IMR-90 (cell line): ENCODE measurements around the gene MADD. TPM values are rescaled to one million over a fixed set of nuclear protein-coding genes. Genes with fewer than 3 reads are reported as not detected.

Experiments used
- ATAC-seq: fragments of 200-7000 bp; cut with Tn5 transposase; 2 replicates; pipeline ENCODE4 v1.9.1; 2020; ENCODE audit warnings: low read depth, mild to moderate bottlenecking, moderate library complexity
- BruUV-seq: library from RNA; stranded (reverse); fragments of 400-500 nt; replicated peaks from 2 replicates; lab custom pipeline; 2021; lab: Mats Ljungman, UMichigan
- CTCF ChIA-PET: fragments of 300-600 bp; formaldehyde crosslinking; extraction: SDS; loops from one replicate; lab custom pipeline; 2021; ENCODE audit warnings: antibody characterized with exemption; lab: Yijun Ruan, JAX
- POLR2A ChIA-PET: fragments of 300-600 bp; sonication (Branson Sonifier 250); formaldehyde crosslinking; loops from one replicate; lab custom pipeline; 2022; ENCODE audit warnings: antibody characterized with exemption; ENCODE audit not compliant: unreplicated experiment; lab: Charles Lee
- DNase-seq: peaks from one replicate; pipeline ENCODE4 v3.0.0; 2013
- H2AFZ ChIP-seq: replicated peaks from 2 replicates; pipeline ENCODE3; 2013; ENCODE audit warnings: low read length, mild to moderate bottlenecking; ENCODE audit not compliant: poor library complexity
- H2AK5ac ChIP-seq: 2 replicates; pipeline ENCODE4 v1.6.1; 2013; ENCODE audit warnings: low read depth, low read length, inconsistent platforms
- H2AK9ac ChIP-seq: replicated peaks from 2 replicates; pipeline ENCODE3; 2013; ENCODE audit warnings: mild to moderate bottlenecking, low read depth, low read length, moderate library complexity; ENCODE audit not compliant: poor library complexity
- H2BK120ac ChIP-seq: 2 replicates; pipeline ENCODE4 v1.6.1; 2013; ENCODE audit warnings: low read depth, low read length, inconsistent platforms
- H2BK15ac ChIP-seq: 3 replicates; pipeline ENCODE4 v1.6.1; 2013; ENCODE audit warnings: low read depth, low read length, inconsistent platforms
- H2BK20ac ChIP-seq: 2 replicates; pipeline ENCODE4 v1.6.1; 2013; ENCODE audit warnings: low read depth, mild to moderate bottlenecking, inconsistent platforms, low read length, moderate library complexity
- H2BK5ac ChIP-seq: 2 replicates; pipeline ENCODE4 v1.6.1; 2013; ENCODE audit warnings: mild to moderate bottlenecking, low read depth, low read length, inconsistent platforms; ENCODE audit not compliant: poor library complexity, severe bottlenecking
- H3K14ac ChIP-seq: replicated peaks from 2 replicates; pipeline ENCODE4 v1.6.1; 2013; ENCODE audit warnings: low read depth, low read length, inconsistent platforms
- H3K18ac ChIP-seq: 2 replicates; pipeline ENCODE4 v1.6.1; 2013; ENCODE audit warnings: low read depth, low read length, control low read depth
- H3K23ac ChIP-seq: 2 replicates; pipeline ENCODE4 v1.6.1; 2013; ENCODE audit warnings: low read depth, low read length, inconsistent platforms
- H3K27ac ChIP-seq: 2 replicates; pipeline ENCODE4 v1.5.1; 2013; ENCODE audit warnings: mild to moderate bottlenecking, control low read depth, low read length; ENCODE audit not compliant: insufficient read depth
- H3K27me3 ChIP-seq: 2 replicates; pipeline ENCODE4 v1.6.1; 2013; ENCODE audit warnings: low read length; ENCODE audit not compliant: control insufficient read depth, insufficient read depth
- H3K36me3 ChIP-seq: 2 replicates; pipeline ENCODE4 v1.6.1; 2013; ENCODE audit warnings: low read length, mixed read lengths; ENCODE audit not compliant: control insufficient read depth, insufficient read depth
- H3K4ac ChIP-seq: 2 replicates; pipeline ENCODE4 v1.6.1; 2013; ENCODE audit warnings: low read depth, low read length, inconsistent platforms
- H3K4me1 ChIP-seq: 2 replicates; pipeline ENCODE4 v1.6.1; 2013; ENCODE audit warnings: low read length, mixed read lengths; ENCODE audit not compliant: control insufficient read depth, insufficient read depth
- H3K4me2 ChIP-seq: 2 replicates; pipeline ENCODE4 v1.6.1; 2013; ENCODE audit warnings: low read depth, mild to moderate bottlenecking, control low read depth, low read length, moderate library complexity
- H3K4me3 ChIP-seq: 2 replicates; pipeline ENCODE4 v1.5.1; 2013; ENCODE audit warnings: low read depth, mild to moderate bottlenecking, control low read depth, low read length, moderate library complexity; ENCODE audit not compliant: insufficient read depth
- H3K56ac ChIP-seq: 2 replicates; pipeline ENCODE4 v1.6.1; 2013; ENCODE audit warnings: low read length, inconsistent platforms; ENCODE audit not compliant: insufficient read depth; ENCODE audit errors: extremely low read depth
- H3K79me1 ChIP-seq, 2 experiments: 2 replicates each; pipeline ENCODE4 v1.6.1; 2013; ENCODE audit warnings: low read length in 2 of 2, inconsistent platforms in 1 of 2, low read depth in 1 of 2
- H3K9ac ChIP-seq: 2 replicates; pipeline ENCODE4 v1.6.1; 2013; ENCODE audit warnings: low read depth, low read length, control low read depth
- H3K9me1 ChIP-seq: 2 replicates; pipeline ENCODE4 v1.6.1; 2013; ENCODE audit warnings: low read length, inconsistent platforms; ENCODE audit not compliant: insufficient read depth
- H3K9me3 ChIP-seq: 2 replicates; pipeline ENCODE4 v1.6.1; 2013; ENCODE audit warnings: low read length; ENCODE audit not compliant: control insufficient read depth, insufficient read depth
- H4K20me1 ChIP-seq: 2 replicates; pipeline ENCODE4 v1.6.1; 2013; ENCODE audit warnings: low read length, inconsistent platforms; ENCODE audit not compliant: insufficient read depth
- H4K5ac ChIP-seq: 2 replicates; pipeline ENCODE4 v1.6.1; 2013; ENCODE audit warnings: mild to moderate bottlenecking, low read depth, low read length, control low read depth
- H4K8ac ChIP-seq, 2 experiments: 2 replicates each; pipeline ENCODE4 v1.6.1; 2013; ENCODE audit warnings: low read depth in 2 of 2, low read length in 2 of 2, control low read depth in 1 of 2, inconsistent platforms in 1 of 2
- H4K91ac ChIP-seq: 2 replicates; pipeline ENCODE4 v1.6.1; 2013; ENCODE audit warnings: low read depth, low read length, inconsistent platforms; ENCODE audit not compliant: insufficient read depth
- BHLHE40 ChIP-seq: fragments of 150-350 bp; IDR thresholded peaks from 2 replicates; pipeline ENCODE4 v1.6.1; 2016; ENCODE audit warnings: mild to moderate bottlenecking, low read depth, low read length
- CEBPB ChIP-seq: IDR thresholded peaks from 2 replicates; pipeline ENCODE4 v1.6.1; 2012; ENCODE audit warnings: low read depth, low read length, improper control_type of control experiment
- FOS ChIP-seq: fragments of 150-350 bp; IDR thresholded peaks from 2 replicates; pipeline ENCODE4 v1.6.1; 2016; ENCODE audit warnings: low read depth, low read length
- MAZ ChIP-seq: IDR thresholded peaks from 2 replicates; pipeline ENCODE4 v1.6.1; 2012; ENCODE audit warnings: low read depth, mild to moderate bottlenecking, low read length, improper control_type of control experiment, moderate library complexity, borderline replicate concordance
- MXI1 ChIP-seq: IDR thresholded peaks from 2 replicates; pipeline ENCODE4 v1.6.1; 2012; ENCODE audit warnings: low read depth, mild to moderate bottlenecking, low read length, moderate library complexity, borderline replicate concordance
- POLR2A ChIP-seq: IDR thresholded peaks from 2 replicates; pipeline ENCODE4 v1.6.1; 2012; ENCODE audit warnings: mild to moderate bottlenecking, low read depth, low read length
- RCOR1 ChIP-seq: IDR thresholded peaks from 2 replicates; pipeline ENCODE4 v1.6.1; 2012; ENCODE audit warnings: mild to moderate bottlenecking, low read length, improper control_type of control experiment; ENCODE audit not compliant: insufficient replicate concordance
- RFX5 ChIP-seq: IDR thresholded peaks from 2 replicates; pipeline ENCODE4 v1.8.0; 2012; ENCODE audit warnings: low read depth, mild to moderate bottlenecking, low read length, moderate library complexity
- SMC3 ChIP-seq: fragments of 150-350 bp; IDR thresholded peaks from 2 replicates; pipeline ENCODE4 v1.6.1; 2016; ENCODE audit warnings: low read depth, mild to moderate bottlenecking, antibody characterized with exemption, low read length, moderate library complexity
- dilution Hi-C: fragments of 300-500 bp; cut with HindIII; formaldehyde crosslinking; loops from one replicate; pipeline ENCODE4 v1.14.3; 2018; ENCODE audit warnings: low sequenced_read_pairs; ENCODE audit not compliant: unreplicated experiment
- in situ Hi-C: fragments of 300-500 bp; cut with MboI; formaldehyde crosslinking; loops from 3 replicates; pipeline ENCODE4 v1.14.3; 2019; ENCODE audit warnings: low sequenced_read_pairs, inconsistent platforms, mixed read lengths
- intact Hi-C: fragments of 100-400 bp; cut with micrococcal nuclease; formaldehyde crosslinking; loops from 2 replicates; pipeline ENCODE4 v1.10.0; 2022
- polyA plus RNA-seq, 3 experiments: library from polyadenylated mRNA; depleted of rRNA; stranded (reverse); fragments of >200 nt; gene quantifications; 2 replicates each; pipeline ENCODE4 v1.2.3, GENCODE V29; 2012; ENCODE audit warnings: low replicate concordance in 1 of 3
- total RNA-seq: library from RNA; depleted of rRNA; stranded (reverse); fragments of >200 nt; gene quantifications from 2 replicates; pipeline ENCODE4 v1.2.3, GENCODE V29; 2012
- TF ChIP-seq, protein P1 (sequence below): fragments of 150-350 bp; IDR thresholded peaks from 2 replicates; pipeline ENCODE4 v1.6.1; 2017; ENCODE audit warnings: mild to moderate bottlenecking, antibody characterized with exemption, low read length, low read depth
- TF ChIP-seq, protein P2 (sequence below): fragments of 150-350 bp; IDR thresholded peaks from 2 replicates; pipeline ENCODE4 v1.6.1; 2016; ENCODE audit warnings: low read depth, mild to moderate bottlenecking, low read length, moderate library complexity, borderline replicate concordance

The MADD gene
- total and polyA plus RNA-seq, 2 of the 4 experiments (the other 2 are of a cell fraction) = 13.3 to 16.4 TPM

GRCh38 chr11:47378836-47379170 lies 108.9 kb downstream of the MADD start:
- no peak overlapping the region for H2AFZ ChIP-seq
- H2AK5ac ChIP-seq = no peak overlapping the region
- H3K79me1 ChIP-seq = no peaks in the 10 kb centered on the region
- H4K91ac ChIP-seq = no peak overlapping the region
- H3K36me3 ChIP-seq = no peaks in the 10 kb centered on the region
- no peak overlapping the region for H2BK20ac ChIP-seq
- H3K4me2 ChIP-seq = no peak overlapping the region
- no peaks in the 10 kb centered on the region; the same call in 1 of the 2 replicates for H4K20me1 ChIP-seq
- H3K27ac ChIP-seq = no peak overlapping the region
- ATAC-seq = no peak
- no peak overlapping the region for H3K4ac ChIP-seq
- H3K9ac ChIP-seq = no peak overlapping the region
- no peak overlapping the region for H4K8ac ChIP-seq
- no peak overlapping the region for H3K14ac ChIP-seq
- H2BK5ac ChIP-seq = no peak overlapping the region
- H2AK9ac ChIP-seq = no peak overlapping the region
- no peak overlapping the region for H2BK120ac ChIP-seq
- peaks cover 5% of the 10 kb centered on the region for H3K4me1 ChIP-seq
- dilution Hi-C loops = no loop called here
- H3K9me1 ChIP-seq = peaks cover 9% of the 10 kb centered on the region
- TF ChIP-seq, protein P1, sequence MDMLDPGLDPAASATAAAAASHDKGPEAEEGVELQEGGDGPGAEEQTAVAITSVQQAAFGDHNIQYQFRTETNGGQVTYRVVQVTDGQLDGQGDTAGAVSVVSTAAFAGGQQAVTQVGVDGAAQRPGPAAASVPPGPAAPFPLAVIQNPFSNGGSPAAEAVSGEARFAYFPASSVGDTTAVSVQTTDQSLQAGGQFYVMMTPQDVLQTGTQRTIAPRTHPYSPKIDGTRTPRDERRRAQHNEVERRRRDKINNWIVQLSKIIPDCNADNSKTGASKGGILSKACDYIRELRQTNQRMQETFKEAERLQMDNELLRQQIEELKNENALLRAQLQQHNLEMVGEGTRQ = no peak
- no peak for TF ChIP-seq POLR2A
- no peak for TF ChIP-seq SMC3
- no peak for TF ChIP-seq FOS
- no peak for TF ChIP-seq BHLHE40
- no peak for TF ChIP-seq MXI1
- TF ChIP-seq CEBPB = no peak
- TF ChIP-seq, protein P2, sequence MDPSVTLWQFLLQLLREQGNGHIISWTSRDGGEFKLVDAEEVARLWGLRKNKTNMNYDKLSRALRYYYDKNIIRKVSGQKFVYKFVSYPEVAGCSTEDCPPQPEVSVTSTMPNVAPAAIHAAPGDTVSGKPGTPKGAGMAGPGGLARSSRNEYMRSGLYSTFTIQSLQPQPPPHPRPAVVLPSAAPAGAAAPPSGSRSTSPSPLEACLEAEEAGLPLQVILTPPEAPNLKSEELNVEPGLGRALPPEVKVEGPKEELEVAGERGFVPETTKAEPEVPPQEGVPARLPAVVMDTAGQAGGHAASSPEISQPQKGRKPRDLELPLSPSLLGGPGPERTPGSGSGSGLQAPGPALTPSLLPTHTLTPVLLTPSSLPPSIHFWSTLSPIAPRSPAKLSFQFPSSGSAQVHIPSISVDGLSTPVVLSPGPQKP = no peak
- TF ChIP-seq MAZ = no peak
- no peak for TF ChIP-seq RCOR1
- TF ChIP-seq RFX5 = no peak
- H4K5ac ChIP-seq = no peak overlapping the region
- ChIA-PET POLR2A (no interaction called here), CTCF (no interaction called here)
- BruUV-seq = no TSS peak
- no peak overlapping the region for H3K18ac ChIP-seq
- no peaks in the 10 kb centered on the region for H3K9me3 ChIP-seq
- H3K23ac ChIP-seq = no peak overlapping the region
- no peak overlapping the region for H3K4me3 ChIP-seq
- intact Hi-C loops = no loop called here
- DNase-seq = no peak
- in situ Hi-C loops = no loop called here
- no peak overlapping the region for H3K56ac ChIP-seq
- peaks cover 7% of the 10 kb centered on the region; the same call in 1 of the 2 replicates for H3K27me3 ChIP-seq
- H2BK15ac ChIP-seq = no peak overlapping the region
